Measurements from ENCODE around the gene NOXA1.

The NOXA1 gene

DNA sequence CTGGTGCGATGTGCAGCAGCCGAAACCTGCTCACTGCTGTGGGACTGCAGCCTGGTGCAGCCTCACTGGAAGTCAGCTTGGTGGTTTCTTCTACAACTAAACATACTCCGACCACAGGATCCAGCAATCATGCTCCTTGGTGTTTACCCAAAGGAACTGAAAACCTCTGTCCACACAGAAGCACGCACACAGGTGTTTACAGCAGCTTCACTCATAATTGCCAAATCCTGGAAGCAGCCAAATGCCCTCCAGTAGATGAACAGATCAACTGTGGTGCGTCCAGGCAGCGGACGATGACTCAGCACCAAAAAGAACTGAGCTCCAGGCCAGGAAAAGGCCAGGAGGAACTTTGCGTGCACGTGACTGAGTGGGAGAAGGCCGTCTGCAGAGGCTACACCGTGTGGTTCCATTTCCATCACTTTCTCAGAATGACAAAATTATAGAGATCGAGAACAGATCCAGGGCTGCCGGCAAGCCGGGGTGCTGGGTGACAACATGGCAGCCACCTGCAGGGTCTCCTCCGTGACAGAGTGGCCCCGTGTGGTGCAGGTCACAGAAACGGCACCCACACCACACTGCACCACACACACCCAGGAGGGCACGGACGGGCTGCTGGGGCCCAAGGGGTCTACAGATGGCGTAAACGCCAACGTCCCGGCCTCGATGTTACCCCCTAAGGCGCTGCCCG is 59.0 kb downstream of the NOXA1 start:
- no peak for DNase-seq (ENCODE audit: low read depth in 2 of 2, low spot score in 1 of 2)
